Liver (tissue), 3 donors: ENCODE measurements around the gene JAML.

Source experiments
- ATF3 ChIP-seq: IDR thresholded peaks from 2 replicates; pipeline ENCODE4 v1.6.1; 2016; ENCODE audit warnings: antibody characterized with exemption
- CTCF ChIP-seq: fragments of 150-350 bp; IDR thresholded peaks from 2 replicates; pipeline ENCODE4 v1.5.1; 2017; ENCODE audit warnings: improper control_type of control experiment, low read depth, low read length; ENCODE audit not compliant: missing input control
- FOXA1 ChIP-seq: IDR thresholded peaks from 2 replicates; pipeline ENCODE4 v1.6.1; 2016; ENCODE audit warnings: antibody characterized with exemption
- GABPA ChIP-seq, 2 donors: IDR thresholded peaks in 1 of 2; conservative IDR thresholded peaks in 1 of 2; 2 replicates each; pipeline ENCODE4 v1.6.1; 2016; ENCODE audit warnings: antibody characterized with exemption in 2 of 2, mild to moderate bottlenecking in 1 of 2, moderate library complexity in 1 of 2
- JUND ChIP-seq, 2 donors: IDR thresholded peaks; 2 replicates each; pipeline ENCODE4 v1.6.1; 2016; ENCODE audit warnings: antibody characterized with exemption in 2 of 2
- RAD21 ChIP-seq, 2 donors: IDR thresholded peaks; 2 replicates each; pipeline ENCODE4 v1.6.1; 2016; ENCODE audit warnings: antibody characterized with exemption in 2 of 2, mild to moderate bottlenecking in 2 of 2
- TAF1 ChIP-seq: conservative IDR thresholded peaks from 2 replicates; pipeline ENCODE4 v1.6.1; 2016; ENCODE audit warnings: antibody characterized with exemption, mild to moderate bottlenecking
- YY1 ChIP-seq: IDR thresholded peaks from 2 replicates; pipeline ENCODE4 v1.6.1; 2016; ENCODE audit warnings: antibody characterized with exemption, mild to moderate bottlenecking
- TF ChIP-seq, protein P1 (sequence below): IDR thresholded peaks from 2 replicates; pipeline ENCODE4 v1.6.1; 2016; ENCODE audit warnings: antibody characterized with exemption, mild to moderate bottlenecking
- TF ChIP-seq, protein P2 (sequence below): IDR thresholded peaks from 2 replicates; pipeline ENCODE4 v1.6.1; 2016; ENCODE audit warnings: antibody characterized with exemption
- donor health status: healthy.
- donor health status: healthy.

DNA sequence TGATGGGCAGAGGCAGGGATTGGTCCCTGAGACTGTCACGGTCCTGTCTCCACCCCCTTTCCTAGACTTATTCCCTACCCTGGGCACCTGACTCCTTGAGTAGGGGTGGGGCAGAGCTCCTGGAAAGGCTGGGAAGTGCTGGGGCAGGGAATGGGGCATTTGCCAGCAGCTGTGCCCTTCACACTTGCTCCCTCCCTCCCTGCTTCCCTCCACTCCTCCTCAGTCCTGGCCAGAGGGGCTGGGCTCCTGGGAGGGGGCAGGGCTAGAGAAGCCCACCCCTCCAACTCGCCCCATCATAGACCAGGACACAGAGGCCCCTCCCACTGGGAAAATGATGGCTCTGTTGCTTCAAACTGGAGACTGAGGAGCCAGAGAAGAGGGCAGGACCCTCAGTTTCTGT lies 59.9 kb downstream of the JAML start:
- TF ChIP-seq CTCF = no peak
- TF ChIP-seq ATF3 = no peak
- TF ChIP-seq YY1 = no peak
- no peak for TF ChIP-seq GABPA (IDR thresholded peaks at IDR 0.05 in 1 of 2, conservative IDR thresholded peaks at IDR 0.05 in 1 of 2)
- no peak for TF ChIP-seq RAD21 (IDR thresholded peaks at IDR 0.05)
- TF ChIP-seq, protein P1, sequence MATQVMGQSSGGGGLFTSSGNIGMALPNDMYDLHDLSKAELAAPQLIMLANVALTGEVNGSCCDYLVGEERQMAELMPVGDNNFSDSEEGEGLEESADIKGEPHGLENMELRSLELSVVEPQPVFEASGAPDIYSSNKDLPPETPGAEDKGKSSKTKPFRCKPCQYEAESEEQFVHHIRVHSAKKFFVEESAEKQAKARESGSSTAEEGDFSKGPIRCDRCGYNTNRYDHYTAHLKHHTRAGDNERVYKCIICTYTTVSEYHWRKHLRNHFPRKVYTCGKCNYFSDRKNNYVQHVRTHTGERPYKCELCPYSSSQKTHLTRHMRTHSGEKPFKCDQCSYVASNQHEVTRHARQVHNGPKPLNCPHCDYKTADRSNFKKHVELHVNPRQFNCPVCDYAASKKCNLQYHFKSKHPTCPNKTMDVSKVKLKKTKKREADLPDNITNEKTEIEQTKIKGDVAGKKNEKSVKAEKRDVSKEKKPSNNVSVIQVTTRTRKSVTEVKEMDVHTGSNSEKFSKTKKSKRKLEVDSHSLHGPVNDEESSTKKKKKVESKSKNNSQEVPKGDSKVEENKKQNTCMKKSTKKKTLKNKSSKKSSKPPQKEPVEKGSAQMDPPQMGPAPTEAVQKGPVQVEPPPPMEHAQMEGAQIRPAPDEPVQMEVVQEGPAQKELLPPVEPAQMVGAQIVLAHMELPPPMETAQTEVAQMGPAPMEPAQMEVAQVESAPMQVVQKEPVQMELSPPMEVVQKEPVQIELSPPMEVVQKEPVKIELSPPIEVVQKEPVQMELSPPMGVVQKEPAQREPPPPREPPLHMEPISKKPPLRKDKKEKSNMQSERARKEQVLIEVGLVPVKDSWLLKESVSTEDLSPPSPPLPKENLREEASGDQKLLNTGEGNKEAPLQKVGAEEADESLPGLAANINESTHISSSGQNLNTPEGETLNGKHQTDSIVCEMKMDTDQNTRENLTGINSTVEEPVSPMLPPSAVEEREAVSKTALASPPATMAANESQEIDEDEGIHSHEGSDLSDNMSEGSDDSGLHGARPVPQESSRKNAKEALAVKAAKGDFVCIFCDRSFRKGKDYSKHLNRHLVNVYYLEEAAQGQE = no peak
- no peak for TF ChIP-seq TAF1
- TF ChIP-seq, protein P2, sequence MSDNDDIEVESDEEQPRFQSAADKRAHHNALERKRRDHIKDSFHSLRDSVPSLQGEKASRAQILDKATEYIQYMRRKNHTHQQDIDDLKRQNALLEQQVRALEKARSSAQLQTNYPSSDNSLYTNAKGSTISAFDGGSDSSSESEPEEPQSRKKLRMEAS = no peak
- no peak for TF ChIP-seq FOXA1
- TF ChIP-seq JUND (IDR thresholded peaks at IDR 0.05) = no peak
